CD4-positive, alpha-beta memory T cell (primary cell): ENCODE results near the gene EI24. TPM values are rescaled to one million over a fixed set of nuclear protein-coding genes. Genes with fewer than 3 reads are reported as not detected.
A peak's percentile ranks its signal among the peaks of the same experiment; 100 is the strongest.

Source experiments
- CTCF ChIA-PET: fragments of 350-600 bp; sonication (Branson Sonifier 250); formaldehyde crosslinking; loops from one replicate; lab custom pipeline; 2021; ENCODE audit warnings: inconsistent platforms; ENCODE audit not compliant: partially characterized antibody; lab: Charles Lee
- POLR2A ChIA-PET: fragments of 350-600 bp; sonication (Branson Sonifier 250); formaldehyde crosslinking; loops from one replicate; lab custom pipeline; 2021; ENCODE audit not compliant: partially characterized antibody; lab: Charles Lee
- DNase-seq, 5 donors: peaks; one replicate each; pipeline versions ENCODE4 v3.0.0 to v3.0.0-alpha.2; 2020 to 2022; ENCODE audit warnings: mixed read lengths in 1 of 5
- H3K27ac ChIP-seq: one replicate; pipeline ENCODE4 v1.7.0; 2013; ENCODE audit warnings: low read depth, low read length
- H3K27me3 ChIP-seq: 2 replicates; pipeline ENCODE4 v1.7.0; 2013; ENCODE audit warnings: mild to moderate bottlenecking, low read length, moderate library complexity; ENCODE audit not compliant: insufficient read depth
- H3K36me3 ChIP-seq: 2 replicates; pipeline ENCODE4 v1.7.0; 2013; ENCODE audit warnings: mild to moderate bottlenecking, low read length, moderate library complexity; ENCODE audit not compliant: insufficient read depth
- H3K4me1 ChIP-seq: 2 replicates; pipeline ENCODE4 v1.7.0; 2013; ENCODE audit warnings: mild to moderate bottlenecking, low read length, moderate library complexity; ENCODE audit not compliant: insufficient read depth
- H3K4me3 ChIP-seq, 2 donors: one replicate each; pipeline ENCODE4 v1.7.0; 2013; ENCODE audit warnings: low read length in 2 of 2, mild to moderate bottlenecking in 1 of 2
- H3K9me3 ChIP-seq, 2 donors: one replicate each; pipeline ENCODE4 v1.7.0; 2013; ENCODE audit warnings: low read length in 2 of 2, control low read depth in 1 of 2; ENCODE audit not compliant: control insufficient read depth in 1 of 2
- H3K27ac Mint-ChIP-seq, 7 donors: one replicate each; pipeline ENCODE4 v1.8.0; 2020 to 2021; ENCODE audit warnings: mixed read lengths in 7 of 7, mild to moderate bottlenecking in 6 of 7, inconsistent platforms in 3 of 7, moderate library complexity in 3 of 7
- H3K27me3 Mint-ChIP-seq, 2 donors: one replicate each; pipeline ENCODE4 v1.8.0; 2020 to 2021; ENCODE audit warnings: mixed read lengths in 2 of 2
- H3K36me3 Mint-ChIP-seq, 2 donors: one replicate each; pipeline ENCODE4 v1.8.0; 2020 to 2021; ENCODE audit warnings: mixed read lengths in 2 of 2, inconsistent platforms in 1 of 2, mild to moderate bottlenecking in 1 of 2
- H3K4me1 Mint-ChIP-seq, 4 donors: one replicate each; pipeline ENCODE4 v1.8.0; 2020 to 2021; ENCODE audit warnings: mixed read lengths in 4 of 4, mild to moderate bottlenecking in 1 of 4
- H3K4me3 Mint-ChIP-seq, 8 donors: one replicate each; pipeline ENCODE4 v1.8.0; 2020 to 2021; ENCODE audit warnings: mixed read lengths in 8 of 8, mild to moderate bottlenecking in 7 of 8, moderate library complexity in 6 of 8, inconsistent platforms in 3 of 8
- H3K9me3 Mint-ChIP-seq, 8 donors: one replicate each; pipeline ENCODE4 v1.8.0; 2020 to 2021; ENCODE audit warnings: mixed read lengths in 8 of 8, mild to moderate bottlenecking in 5 of 8, inconsistent platforms in 3 of 8, moderate library complexity in 1 of 8
- intact Hi-C: fragments of 100-400 bp; cut with micrococcal nuclease; formaldehyde crosslinking; loops from one replicate; pipeline ENCODE4 v1.15.1; 2023
- polyA plus RNA-seq, 2 donors: library from polyadenylated mRNA; unstranded; fragments of 300-500 nt; fragmentation: Illumina TruSeq; gene quantifications; one replicate each; pipeline ENCODE4 v1.2.3, GENCODE V29; 2021
- total RNA-seq, 2 experiments: library from RNA; stranded (reverse); gene quantifications; one replicate each; pipeline ENCODE4 v1.2.3, GENCODE V29; 2021

Gene EI24
- total and polyA plus RNA-seq, 4 experiments from 2014 or later: 35.5 to 61.2 (median 48.1) TPM

- no peaks in the 10 kb centered on the region for H3K9me3 Mint-ChIP-seq
- H3K36me3 Mint-ChIP-seq: peaks cover 14 to 18% of the 10 kb centered on the region in 2 donors
- ChIA-PET CTCF (no interaction called here), POLR2A (interaction anchor here (6.1 kb wide), 1 partner anchor 19 kb away, joined by 107 read pairs; the partner anchor contains the start of gene EI24)
- H3K27ac Mint-ChIP-seq: peak overlapping the region in 5 of 7 donors; percentile 22 to 88 (median 44)
- H3K36me3 ChIP-seq: peaks cover 10% of the 10 kb centered on the region
- no peak for DNase-seq
- peaks cover 8 to 24% (median 19%) of the 10 kb centered on the region in 4 donors for H3K4me1 Mint-ChIP-seq
- H3K27me3 Mint-ChIP-seq: no peaks in the 10 kb centered on the region
- no peaks in the 10 kb centered on the region for H3K9me3 ChIP-seq
- no peak overlapping the region for H3K27ac ChIP-seq
- H3K4me1 ChIP-seq: peaks cover 12% of the 10 kb centered on the region
- H3K4me3 ChIP-seq: no peak overlapping the region
- H3K27me3 ChIP-seq: no peaks in the 10 kb centered on the region
- intact Hi-C loops: no loop called here
- H3K4me3 Mint-ChIP-seq: no peak overlapping the region
Observed at GRCh38 chr11:125588505-125588904, 19.2 kb downstream of the EI24 start.

- Histone ChIP-seq H3K27ac (peak overlapping the region; percentile 96), H3K9me3 (no peaks in the 10 kb centered on the region), H3K36me3 (no peaks in the 10 kb centered on the region), H3K4me1 (peaks cover 38% of the 10 kb centered on the region), H3K27me3 (no peaks in the 10 kb centered on the region), H3K4me3 (peak overlapping the region; percentile 85 to 97)
- POLR2A ChIA-PET: interaction anchor here (1.0 to 6.1 kb wide), 20 partner anchors 8 to 845 kb away, joined by 3 to 107 read pairs (median 7); partner anchors contain the start of genes CHEK1, EI24, FOXRED1 and HYLS1
- Mint-ChIP-seq H3K27me3 (no peaks in the 10 kb centered on the region), H3K4me3 (peak overlapping the region; percentile 92 to 98 (median 94)), H3K9me3 (no peaks in the 10 kb centered on the region), H3K36me3 (peaks cover 5 to 14% of the 10 kb centered on the region in 2 donors), H3K27ac (peak overlapping the region; percentile 94 to 100 (median 98)), H3K4me1 (peaks cover 30 to 56% (median 44%) of the 10 kb centered on the region in 4 donors)
- peak in 1 of 5 donors; percentile 58 for DNase-seq
- CTCF ChIA-PET: interaction anchor here (1.3 to 6.5 kb wide), 5 partner anchors 11 to 34 kb away, joined by 3 to 37 read pairs (median 4); partner anchors contain the start of genes CHEK1 and EI24
- intact Hi-C loops: loop anchor here (1.0 to 10.0 kb wide), 9 partner anchors 22 to 673 kb away; partner anchors contain the start of genes CCDC15, CHEK1, EI24 and FAM118B
Observed at GRCh38 chr11:125591649-125592304, 22.5 kb downstream of the EI24 start.

- H3K27me3 Mint-ChIP-seq: no peaks in the 10 kb centered on the region
- no peaks in the 10 kb centered on the region for H3K9me3 Mint-ChIP-seq
- peaks cover 11 to 18% of the 10 kb centered on the region in 2 donors for H3K36me3 Mint-ChIP-seq
- peak within 1 kb of the TSS; percentile 92 to 98 (median 94) for H3K4me3 Mint-ChIP-seq
- peaks cover 7% of the 10 kb centered on the region for H3K36me3 ChIP-seq
- CTCF ChIA-PET: interaction anchor here (0.6 to 6.5 kb wide), 7 partner anchors 10 to 295 kb away, joined by 3 to 37 read pairs (median 4); partner anchors contain the start of genes CHEK1, EI24 and HYLS1
- H3K4me3 ChIP-seq: peak within 1 kb of the TSS; percentile 97 to 98
- peak within 1 kb of the TSS; percentile 94 to 100 (median 98) for H3K27ac Mint-ChIP-seq
- DNase-seq: peak; percentile 98 to 99 (median 99)
- POLR2A ChIA-PET: interaction anchor here (1.0 to 6.1 kb wide), 21 partner anchors 9 to 846 kb away, joined by 3 to 107 read pairs (median 7); partner anchors contain the start of genes CHEK1, EI24, FOXRED1 and HYLS1
- H3K4me1 ChIP-seq: peaks cover 38% of the 10 kb centered on the region
- no peaks in the 10 kb centered on the region for H3K9me3 ChIP-seq
- no peaks in the 10 kb centered on the region for H3K27me3 ChIP-seq
- H3K27ac ChIP-seq: peak within 1 kb of the TSS; percentile 96
- intact Hi-C loops: loop anchor here (1.0 to 10.0 kb wide), 9 partner anchors 23 to 672 kb away; partner anchors contain the start of genes CCDC15, CHEK1, EI24 and FAM118B
- peaks cover 32 to 59% (median 45%) of the 10 kb centered on the region in 4 donors for H3K4me1 Mint-ChIP-seq
Observed at GRCh38 chr11:125592305-125593113, 23.2 kb downstream of the EI24 start, which contains the start of gene STT3A. Gene STT3A, plus strand, starts transcription at chr11:125592852. Its CDS starts 3,064 bp downstream, at chr11:125595916.

GRCh38 chr11:125593114-125593820, 24.0 kb downstream of the EI24 start:
- H3K27me3 Mint-ChIP-seq: no peaks in the 10 kb centered on the region
- peak overlapping the region; percentile 64 to 98 for H3K4me3 ChIP-seq
- H3K4me1 Mint-ChIP-seq: peaks cover 32 to 59% (median 45%) of the 10 kb centered on the region in 4 donors
- POLR2A ChIA-PET: interaction anchor here (1.0 to 6.1 kb wide), 15 partner anchors 10 to 762 kb away, joined by 3 to 107 read pairs (median 9); partner anchors contain the start of genes CHEK1, EI24, FOXRED1 and HYLS1
- H3K36me3 Mint-ChIP-seq: peaks cover 16 to 26% of the 10 kb centered on the region in 2 donors
- intact Hi-C loops: loop anchor here (10.0 kb wide), 2 partner anchors 478 to 672 kb away; partner anchors contain the start of genes FOXRED1, SRPRA and TMEM218
- H3K4me3 Mint-ChIP-seq: peak overlapping the region; percentile 92 to 98 (median 94)
- peaks cover 13% of the 10 kb centered on the region for H3K36me3 ChIP-seq
- H3K9me3 ChIP-seq: no peaks in the 10 kb centered on the region
- no peaks in the 10 kb centered on the region for H3K9me3 Mint-ChIP-seq
- H3K27me3 ChIP-seq: no peaks in the 10 kb centered on the region
- H3K27ac ChIP-seq: peak overlapping the region; percentile 96
- H3K4me1 ChIP-seq: peaks cover 38% of the 10 kb centered on the region
- DNase-seq: peak in 1 of 5 donors; percentile 6
- CTCF ChIA-PET: interaction anchor here (0.6 to 6.5 kb wide), 7 partner anchors 9 to 294 kb away, joined by 3 to 37 read pairs (median 4); partner anchors contain the start of genes CHEK1, EI24 and HYLS1
- peak overlapping the region; percentile 94 to 100 (median 98) for H3K27ac Mint-ChIP-seq

- H3K4me3 ChIP-seq: no peak overlapping the region
- H3K9me3 ChIP-seq: no peaks in the 10 kb centered on the region
- H3K9me3 Mint-ChIP-seq: no peaks in the 10 kb centered on the region
- CTCF ChIA-PET: interaction anchor here (6.5 kb wide), 1 partner anchor 25 kb away, joined by 37 read pairs; the partner anchor contains the start of gene EI24
- peak overlapping the region in 1 of 7 donors; percentile 44 for H3K27ac Mint-ChIP-seq
- H3K36me3 ChIP-seq: peaks cover 19% of the 10 kb centered on the region
- peak overlapping the region in 2 of 8 donors; percentile 45 to 68 for H3K4me3 Mint-ChIP-seq
- POLR2A ChIA-PET: no interaction called here
- H3K27ac ChIP-seq: no peak overlapping the region
- peaks cover 31 to 59% (median 45%) of the 10 kb centered on the region in 4 donors for H3K4me1 Mint-ChIP-seq
- H3K27me3 ChIP-seq: no peaks in the 10 kb centered on the region
- intact Hi-C loops: loop anchor here (10.0 kb wide), 2 partner anchors 480 to 670 kb away; partner anchors contain the start of genes FOXRED1, SRPRA and TMEM218
- H3K4me1 ChIP-seq: peaks cover 38% of the 10 kb centered on the region
- no peak for DNase-seq
- H3K27me3 Mint-ChIP-seq: no peaks in the 10 kb centered on the region
- peaks cover 22 to 37% of the 10 kb centered on the region in 2 donors for H3K36me3 Mint-ChIP-seq
Observed at GRCh38 chr11:125594958-125595357, 25.7 kb downstream of the EI24 start.

GRCh38 chr11:125600663-125601062, 31.4 kb downstream of the EI24 start:
- Mint-ChIP-seq H3K4me1 (peaks cover 12 to 15% (median 13%) of the 10 kb centered on the region in 4 donors), H3K9me3 (no peaks in the 10 kb centered on the region), H3K4me3 (no peak overlapping the region), H3K36me3 (peaks cover 50 to 75% of the 10 kb centered on the region in 2 donors), H3K27me3 (no peaks in the 10 kb centered on the region), H3K27ac (no peak overlapping the region)
- intact Hi-C loops: no loop called here
- Histone ChIP-seq H3K36me3 (peaks cover 54% of the 10 kb centered on the region), H3K4me1 (peaks cover 5% of the 10 kb centered on the region), H3K4me3 (no peak overlapping the region), H3K27ac (no peak overlapping the region), H3K9me3 (no peaks in the 10 kb centered on the region), H3K27me3 (no peaks in the 10 kb centered on the region)
- POLR2A ChIA-PET: interaction anchor here (1.6 kb wide), 1 partner anchor 24 kb away, joined by 3 read pairs; the partner anchor contains the start of gene CHEK1
- DNase-seq: no peak
- CTCF ChIA-PET: no interaction called here
